Keratinocyte (primary cell): ENCODE data around the gene TGFBRAP1.

Experiments used
- EZH2 ChIP-seq: IDR thresholded peaks from one replicate; pipeline ENCODE4 v1.6.1; 2012; ENCODE audit warnings: inconsistent platforms, mild to moderate bottlenecking, low read length, moderate library complexity
- TF ChIP-seq, protein P1 (sequence below), 3 experiments: IDR thresholded peaks in 1 of 3; conservative IDR thresholded peaks in 1 of 3; optimal IDR thresholded peaks in 1 of 3; 2 replicates in 2 of 3; 3 replicates in 1 of 3; pipeline versions ENCODE3 to v1.5.1; 2011; ENCODE audit warnings: low read length in 3 of 3, mild to moderate bottlenecking in 3 of 3, moderate library complexity in 2 of 3, control low read depth in 1 of 3, inconsistent platforms in 1 of 3; ENCODE audit not compliant: insufficient read depth in 2 of 3; ENCODE audit errors: extremely low read depth in 1 of 3

DNA sequence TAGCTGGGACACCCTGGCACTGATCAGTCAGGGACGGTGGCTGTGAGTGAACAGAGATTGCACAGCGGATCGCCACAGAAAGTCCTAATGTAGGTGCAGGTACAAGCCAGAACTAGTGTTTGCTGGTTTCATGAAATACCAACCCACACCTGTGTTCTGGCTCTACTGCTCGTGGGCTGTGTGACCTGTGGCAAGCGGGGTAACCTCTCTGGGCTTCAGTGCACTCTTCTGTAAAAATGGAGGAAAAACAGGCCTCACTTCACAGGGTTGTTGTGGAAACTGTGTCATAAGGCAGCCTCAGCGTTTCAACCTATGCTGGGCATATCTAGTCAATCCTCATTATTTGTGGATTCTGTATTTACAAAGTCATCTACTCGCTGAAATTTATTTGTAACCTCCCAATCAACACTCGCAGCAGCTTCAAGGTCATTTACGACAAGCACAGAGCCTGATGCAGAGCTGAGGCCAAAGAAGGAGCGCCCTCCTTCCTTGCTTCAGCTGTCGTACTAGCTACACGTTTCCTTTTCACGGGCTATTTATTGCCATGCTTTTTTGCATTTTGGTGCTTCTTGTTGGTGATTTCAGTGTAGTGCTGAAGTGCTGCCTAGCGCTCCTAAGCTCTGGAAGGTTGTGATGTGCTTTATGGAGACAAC lies 58.0 kb downstream of the TGFBRAP1 start:
- TF ChIP-seq, protein P1, sequence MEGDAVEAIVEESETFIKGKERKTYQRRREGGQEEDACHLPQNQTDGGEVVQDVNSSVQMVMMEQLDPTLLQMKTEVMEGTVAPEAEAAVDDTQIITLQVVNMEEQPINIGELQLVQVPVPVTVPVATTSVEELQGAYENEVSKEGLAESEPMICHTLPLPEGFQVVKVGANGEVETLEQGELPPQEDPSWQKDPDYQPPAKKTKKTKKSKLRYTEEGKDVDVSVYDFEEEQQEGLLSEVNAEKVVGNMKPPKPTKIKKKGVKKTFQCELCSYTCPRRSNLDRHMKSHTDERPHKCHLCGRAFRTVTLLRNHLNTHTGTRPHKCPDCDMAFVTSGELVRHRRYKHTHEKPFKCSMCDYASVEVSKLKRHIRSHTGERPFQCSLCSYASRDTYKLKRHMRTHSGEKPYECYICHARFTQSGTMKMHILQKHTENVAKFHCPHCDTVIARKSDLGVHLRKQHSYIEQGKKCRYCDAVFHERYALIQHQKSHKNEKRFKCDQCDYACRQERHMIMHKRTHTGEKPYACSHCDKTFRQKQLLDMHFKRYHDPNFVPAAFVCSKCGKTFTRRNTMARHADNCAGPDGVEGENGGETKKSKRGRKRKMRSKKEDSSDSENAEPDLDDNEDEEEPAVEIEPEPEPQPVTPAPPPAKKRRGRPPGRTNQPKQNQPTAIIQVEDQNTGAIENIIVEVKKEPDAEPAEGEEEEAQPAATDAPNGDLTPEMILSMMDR (optimal IDR thresholded peaks at IDR 0.05 in 1 of 3, IDR thresholded peaks at IDR 0.05 in 1 of 3, conservative IDR thresholded peaks at IDR 0.05 in 1 of 3; ENCODE audit: extremely low read depth in 1 of 3, insufficient read depth in 2 of 3, low read length in 3 of 3) = no peak
- TF ChIP-seq EZH2 = no peak
